ENCODE data around the gene NT5DC3.

DNA sequence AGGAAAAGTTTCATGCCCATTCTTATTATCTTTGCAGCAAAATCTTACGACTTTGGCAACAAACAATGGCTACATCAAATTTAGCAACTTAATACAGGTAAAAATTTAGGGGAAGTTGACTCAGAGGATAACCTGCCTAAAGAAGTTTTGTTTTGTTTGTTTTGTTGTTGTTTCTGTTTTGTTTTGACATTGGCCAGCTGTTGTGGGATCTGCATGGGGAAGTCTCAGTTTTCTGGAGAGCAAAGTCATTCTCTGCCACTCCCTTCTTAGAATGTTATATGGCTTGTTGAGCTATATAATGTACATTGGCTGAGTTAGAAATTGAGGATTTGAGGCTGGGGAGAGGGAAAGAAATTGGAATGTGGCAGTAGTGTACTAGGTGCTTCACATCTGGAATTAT is 109.5 kb downstream of the NT5DC3 start:
- TF ChIP-seq POLR2AphosphoS5 (IDR thresholded peaks at IDR 0.05; ENCODE audit: insufficient read depth, low read depth, low read length) = no peak
- no peak for TF ChIP-seq JUN (IDR thresholded peaks at IDR 0.05; ENCODE audit: borderline replicate concordance, insufficient read depth, insufficient read length, low read depth)
- TF ChIP-seq CTCF (IDR thresholded peaks at IDR 0.05; ENCODE audit: extremely low read depth in 1 of 2, insufficient read depth in 1 of 2, low read depth in 1 of 2, low read length in 2 of 2) = no peak
- no peak for TF ChIP-seq EZH2 (IDR thresholded peaks at IDR 0.05; ENCODE audit: borderline replicate concordance, low read depth, low read length, severe bottlenecking)
- TF ChIP-seq MAX (IDR thresholded peaks at IDR 0.05; ENCODE audit: insufficient read depth, insufficient read length) = no peak
- no peak for TF ChIP-seq POLR2A (IDR thresholded peaks at IDR 0.05; ENCODE audit: low read depth, low read length)
- no peak for TF ChIP-seq GATA2 (IDR thresholded peaks at IDR 0.05; ENCODE audit: insufficient read depth, insufficient read length, low read depth, low read length)

All from endothelial cell of umbilical vein (primary cell).